Natural killer cell (primary cell): ENCODE data around the gene RNASE13. TPM values are rescaled to one million over a fixed set of nuclear protein-coding genes. Genes with fewer than 3 reads are reported as not detected.

Experiments used
- ATAC-seq, 3 donors: fragments of 150-1000 bp in 2 of 3; fragments of 200-7000 bp in 1 of 3; cut with Tn5 transposase; 1 replicate in 1 of 3; 2 replicates in 2 of 3; pipeline ENCODE4 v1.10.0; 2021; ENCODE audit warnings: mild to moderate bottlenecking in 2 of 3, moderate library complexity in 2 of 3
- DNase-seq, 2 donors: peaks; one replicate each; pipeline versions ENCODE4 v3.0.0 to v3.0.0-alpha.2; 2013 to 2021; ENCODE audit warnings: mixed read lengths in 1 of 2
- H3K27ac ChIP-seq: one replicate; pipeline ENCODE4 v1.5.1; 2013; ENCODE audit warnings: mild to moderate bottlenecking, low read length
- H3K27me3 ChIP-seq: one replicate; pipeline ENCODE4 v1.6.1; 2013; ENCODE audit warnings: low read length; ENCODE audit not compliant: control insufficient read depth, insufficient read depth
- H3K36me3 ChIP-seq: one replicate; pipeline ENCODE4 v1.6.1; 2013; ENCODE audit warnings: low read length; ENCODE audit not compliant: control insufficient read depth, insufficient read depth
- H3K4me1 ChIP-seq: one replicate; pipeline ENCODE4 v1.6.1; 2013; ENCODE audit warnings: low read length; ENCODE audit not compliant: control insufficient read depth, insufficient read depth
- H3K4me3 ChIP-seq: one replicate; pipeline ENCODE4 v1.5.1; 2013; ENCODE audit warnings: low read length
- H3K9me3 ChIP-seq: one replicate; pipeline ENCODE4 v1.6.1; 2013; ENCODE audit warnings: low read length; ENCODE audit not compliant: control insufficient read depth, insufficient read depth
- H3K27ac Mint-ChIP-seq, 2 donors: one replicate each; pipeline ENCODE4 v1.8.0; 2022; ENCODE audit warnings: mild to moderate bottlenecking in 2 of 2, mixed read lengths in 2 of 2, moderate library complexity in 1 of 2
- H3K27me3 Mint-ChIP-seq, 2 donors: one replicate each; pipeline ENCODE4 v1.8.0; 2022; ENCODE audit warnings: low read depth in 2 of 2, mixed read lengths in 2 of 2
- H3K36me3 Mint-ChIP-seq: one replicate; pipeline ENCODE4 v1.8.0; 2022; ENCODE audit warnings: mixed read lengths
- H3K4me1 Mint-ChIP-seq, 2 donors: one replicate each; pipeline ENCODE4 v1.8.0; 2022; ENCODE audit warnings: mixed read lengths in 2 of 2
- H3K4me3 Mint-ChIP-seq: one replicate; pipeline ENCODE4 v1.8.0; 2022; ENCODE audit warnings: mild to moderate bottlenecking, moderate library complexity, mixed read lengths
- H3K9me3 Mint-ChIP-seq, 2 donors: one replicate each; pipeline ENCODE4 v1.8.0; 2022; ENCODE audit warnings: mixed read lengths in 2 of 2
- WGBS: methylation state at CpG from one replicate; pipeline ENCODE4 v1.1.7; 2013; ENCODE audit warnings: missing lambda C conversion rate; ENCODE audit not compliant: insufficient coverage; 5-methylcytosine and 5-hydroxymethylcytosine counted together
- intact Hi-C: fragments of 100-400 bp; cut with micrococcal nuclease; formaldehyde crosslinking; loops from one replicate; pipeline ENCODE4 v1.14.2; 2022
- total RNA-seq, 4 donors: library from RNA; stranded (reverse); fragments of 120-200 nt in 1 of 4; gene quantifications; one replicate each; pipeline versions ENCODE4 v1.2.3 to v1.2.4, GENCODE V29; 2013 to 2022
- TF ChIP-seq, protein P1 (sequence below): fragments of 200-600 bp; IDR thresholded peaks from one replicate; pipeline ENCODE4 v1.8.0; 2022; ENCODE audit warnings: antibody characterized with exemption

RNASE13 gene
- total RNA-seq, 3 donors from 2014 or later (not counting 1 experiment from before 2014, with no cell fraction given): not detected

DNA sequence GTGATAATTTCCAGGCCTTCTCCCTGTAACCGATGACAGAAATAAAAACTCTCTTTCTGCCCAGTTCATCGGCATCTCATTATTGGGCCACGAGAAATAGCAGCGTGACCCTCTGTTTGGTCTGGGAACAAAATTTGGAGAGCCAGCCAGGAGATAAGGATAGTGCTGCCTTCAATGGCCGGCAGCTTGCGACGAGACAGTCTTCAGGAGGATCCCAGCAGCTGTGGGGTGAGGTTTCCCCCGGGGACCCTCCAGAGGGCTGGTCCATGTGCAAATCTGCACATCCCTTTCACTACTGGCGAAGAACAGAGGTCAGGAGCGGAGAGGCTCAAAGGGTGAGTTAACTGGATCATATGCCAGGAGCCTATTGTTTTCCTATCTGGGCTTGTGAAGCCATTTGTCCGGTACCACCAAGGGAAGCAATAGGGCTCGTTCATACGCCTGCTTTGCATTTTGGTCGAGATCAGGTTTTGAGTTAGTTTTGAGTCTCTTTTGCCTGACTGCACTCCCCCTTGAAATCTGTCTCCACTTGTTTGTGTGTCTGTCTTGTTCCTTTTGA, 30.7 kb downstream of the RNASE13 start:
- H3K27ac ChIP-seq: no peak overlapping the region
- no peak overlapping the region for H3K27ac Mint-ChIP-seq
- WGBS: 91% methylated on average over 13 of the region's 14 CpGs
- H3K27me3 ChIP-seq: no peaks in the 10 kb centered on the region
- H3K4me3 Mint-ChIP-seq: no peak overlapping the region
- no peak for ATAC-seq
- TF ChIP-seq, protein P1, sequence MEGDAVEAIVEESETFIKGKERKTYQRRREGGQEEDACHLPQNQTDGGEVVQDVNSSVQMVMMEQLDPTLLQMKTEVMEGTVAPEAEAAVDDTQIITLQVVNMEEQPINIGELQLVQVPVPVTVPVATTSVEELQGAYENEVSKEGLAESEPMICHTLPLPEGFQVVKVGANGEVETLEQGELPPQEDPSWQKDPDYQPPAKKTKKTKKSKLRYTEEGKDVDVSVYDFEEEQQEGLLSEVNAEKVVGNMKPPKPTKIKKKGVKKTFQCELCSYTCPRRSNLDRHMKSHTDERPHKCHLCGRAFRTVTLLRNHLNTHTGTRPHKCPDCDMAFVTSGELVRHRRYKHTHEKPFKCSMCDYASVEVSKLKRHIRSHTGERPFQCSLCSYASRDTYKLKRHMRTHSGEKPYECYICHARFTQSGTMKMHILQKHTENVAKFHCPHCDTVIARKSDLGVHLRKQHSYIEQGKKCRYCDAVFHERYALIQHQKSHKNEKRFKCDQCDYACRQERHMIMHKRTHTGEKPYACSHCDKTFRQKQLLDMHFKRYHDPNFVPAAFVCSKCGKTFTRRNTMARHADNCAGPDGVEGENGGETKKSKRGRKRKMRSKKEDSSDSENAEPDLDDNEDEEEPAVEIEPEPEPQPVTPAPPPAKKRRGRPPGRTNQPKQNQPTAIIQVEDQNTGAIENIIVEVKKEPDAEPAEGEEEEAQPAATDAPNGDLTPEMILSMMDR: no peak
- H3K27me3 Mint-ChIP-seq: no peaks in the 10 kb centered on the region
- DNase-seq: no peak
- H3K36me3 ChIP-seq: no peaks in the 10 kb centered on the region
- H3K4me3 ChIP-seq: no peak overlapping the region
- H3K4me1 Mint-ChIP-seq: no peaks in the 10 kb centered on the region
- H3K9me3 Mint-ChIP-seq: no peaks in the 10 kb centered on the region
- intact Hi-C loops: no loop called here
- H3K36me3 Mint-ChIP-seq: no peaks in the 10 kb centered on the region
- H3K9me3 ChIP-seq: no peaks in the 10 kb centered on the region
- H3K4me1 ChIP-seq: no peaks in the 10 kb centered on the region

DNA sequence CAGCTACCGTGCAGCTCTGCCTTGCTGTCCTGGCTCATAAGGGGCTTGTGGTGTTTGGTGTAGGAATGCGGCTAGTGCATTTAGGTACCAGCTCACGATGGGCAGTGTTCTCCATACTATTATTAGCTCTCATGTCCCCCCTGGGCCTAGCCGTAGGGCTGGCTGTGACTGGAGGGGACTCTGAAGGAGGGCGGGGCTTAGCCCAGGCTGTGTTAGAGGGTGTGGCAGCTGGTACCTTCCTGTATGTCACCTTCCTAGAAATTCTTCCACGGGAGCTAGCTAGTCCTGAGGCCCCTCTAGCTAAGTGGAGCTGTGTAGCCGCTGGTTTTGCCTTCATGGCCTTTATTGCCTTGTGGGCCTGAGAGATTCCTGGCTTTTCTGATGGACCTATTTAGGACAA, 33.4 kb downstream of the RNASE13 start:
- Mint-ChIP-seq H3K4me3 (no peak overlapping the region), H3K4me1 (no peaks in the 10 kb centered on the region), H3K27me3 (no peaks in the 10 kb centered on the region), H3K27ac (no peak overlapping the region), H3K9me3 (no peaks in the 10 kb centered on the region), H3K36me3 (peaks cover 1% of the 10 kb centered on the region)
- H3K4me3 ChIP-seq: no peak overlapping the region
- H3K27me3 ChIP-seq: no peaks in the 10 kb centered on the region
- ATAC-seq (no peak), DNase-seq (no peak)
- peaks cover 11% of the 10 kb centered on the region for H3K36me3 ChIP-seq
- TF ChIP-seq, protein P1: no peak
- intact Hi-C loops: no loop called here
- H3K4me1 ChIP-seq: no peaks in the 10 kb centered on the region
- 86% methylated on average over 4 of the region's 7 CpGs for WGBS
- no peak overlapping the region for H3K27ac ChIP-seq
- H3K9me3 ChIP-seq: no peaks in the 10 kb centered on the region

DNA sequence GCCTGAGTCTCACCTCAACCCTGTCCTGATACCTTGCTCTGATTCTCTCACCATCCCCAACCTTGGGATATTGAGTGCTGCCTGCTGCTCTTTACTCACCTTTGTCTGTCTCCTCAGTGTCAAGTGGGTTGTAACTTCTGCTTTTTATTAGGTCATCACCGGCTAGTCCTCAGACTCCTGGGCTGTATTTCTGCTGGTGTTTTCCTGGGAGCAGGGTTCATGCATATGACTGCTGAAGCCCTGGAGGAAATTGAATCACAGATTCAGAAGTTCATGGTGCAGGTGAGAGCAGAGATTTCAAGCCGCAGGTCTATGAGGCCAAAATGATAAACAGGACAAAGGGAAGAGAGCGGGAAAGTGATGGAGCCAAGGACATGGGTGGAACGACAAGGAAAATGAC, 35.0 kb downstream of the RNASE13 start:
- H3K4me1 Mint-ChIP-seq: peaks cover 0 to 4% of the 10 kb centered on the region in 2 donors
- DNase-seq (no peak), ATAC-seq (no peak)
- intact Hi-C loops: no loop called here
- no peaks in the 10 kb centered on the region for H3K9me3 ChIP-seq
- H3K27ac ChIP-seq: no peak overlapping the region
- TF ChIP-seq, protein P1: no peak
- no peaks in the 10 kb centered on the region for H3K27me3 ChIP-seq
- peaks cover 18% of the 10 kb centered on the region for H3K36me3 Mint-ChIP-seq
- no peak overlapping the region for H3K4me3 ChIP-seq
- H3K27ac Mint-ChIP-seq: no peak overlapping the region
- peaks cover 27% of the 10 kb centered on the region for H3K36me3 ChIP-seq
- no peaks in the 10 kb centered on the region for H3K27me3 Mint-ChIP-seq
- H3K4me3 Mint-ChIP-seq: no peak overlapping the region
- no peaks in the 10 kb centered on the region for H3K4me1 ChIP-seq
- WGBS: 83% methylated on average over 4 of the region's 4 CpGs
- no peaks in the 10 kb centered on the region for H3K9me3 Mint-ChIP-seq

DNA sequence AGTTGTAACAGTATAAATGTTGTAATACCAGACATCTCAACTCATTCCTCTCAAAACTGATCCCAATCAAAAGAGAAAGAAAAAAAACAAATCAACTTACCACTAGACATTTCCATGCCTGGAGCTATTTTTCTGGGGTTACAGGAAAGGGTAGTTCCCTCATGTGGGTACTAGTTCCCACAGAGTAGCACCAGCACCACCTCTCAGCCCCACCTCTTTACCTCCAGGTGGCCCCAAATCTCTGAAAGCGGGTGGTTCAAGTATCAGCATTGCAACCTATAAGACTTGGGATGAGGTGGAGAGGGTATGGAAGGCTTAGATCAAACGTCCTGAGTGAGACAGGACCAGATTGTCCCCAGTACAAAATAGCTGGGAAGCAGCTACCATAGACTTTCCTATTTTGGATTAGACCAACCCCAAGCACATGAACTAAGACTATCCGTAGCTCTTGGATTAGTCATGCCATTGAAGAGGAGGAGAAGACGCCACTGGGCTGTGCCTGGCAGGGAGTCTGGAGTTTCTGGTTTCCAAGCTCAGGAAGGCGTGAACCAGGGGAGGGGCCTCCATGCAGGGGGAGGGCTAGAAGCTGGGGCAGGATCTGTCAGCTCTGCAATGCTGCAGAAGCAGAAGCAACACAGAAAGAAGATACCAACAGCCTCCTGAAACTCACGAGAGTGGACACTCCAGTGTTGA, 35.8 kb downstream of the RNASE13 start, which contains the start of gene SLC39A2:
TSS of gene SLC39A2 (plus strand) at position 620 of the 693 bp plus-strand sequence. CDS start 154 bp downstream, outside the sequence.
- Mint-ChIP-seq H3K4me3 (no peak within 1 kb of the TSS), H3K9me3 (no peaks in the 10 kb centered on the region), H3K27me3 (no peaks in the 10 kb centered on the region), H3K27ac (no peak within 1 kb of the TSS), H3K4me1 (peaks cover 0 to 6% of the 10 kb centered on the region in 2 donors), H3K36me3 (peaks cover 19% of the 10 kb centered on the region)
- Histone ChIP-seq H3K4me3 (no peak within 1 kb of the TSS), H3K27ac (no peak within 1 kb of the TSS), H3K27me3 (no peaks in the 10 kb centered on the region), H3K4me1 (no peaks in the 10 kb centered on the region), H3K36me3 (peaks cover 35% of the 10 kb centered on the region), H3K9me3 (no peaks in the 10 kb centered on the region)
- ATAC-seq (no peak), DNase-seq (no peak)
- TF ChIP-seq, protein P1: no peak
- 87% methylated on average over 5 of the region's 6 CpGs for WGBS
- intact Hi-C loops: no loop called here
